ENCODE measurements around the gene PI4KB. TPM values are rescaled to one million over a fixed set of nuclear protein-coding genes. Genes with fewer than 3 reads are reported as not detected.

The PI4KB gene
- polyA plus RNA-seq, 1 of the 3 experiments (the other 2 are of a cell fraction): 62.9 TPM

- TF ChIP-seq MXI1 (IDR thresholded peaks at IDR 0.05; ENCODE audit: low read depth, low read length) (no peak), ELF1 (IDR thresholded peaks at IDR 0.05) (no peak)
- TF ChIP-seq, protein P1, sequence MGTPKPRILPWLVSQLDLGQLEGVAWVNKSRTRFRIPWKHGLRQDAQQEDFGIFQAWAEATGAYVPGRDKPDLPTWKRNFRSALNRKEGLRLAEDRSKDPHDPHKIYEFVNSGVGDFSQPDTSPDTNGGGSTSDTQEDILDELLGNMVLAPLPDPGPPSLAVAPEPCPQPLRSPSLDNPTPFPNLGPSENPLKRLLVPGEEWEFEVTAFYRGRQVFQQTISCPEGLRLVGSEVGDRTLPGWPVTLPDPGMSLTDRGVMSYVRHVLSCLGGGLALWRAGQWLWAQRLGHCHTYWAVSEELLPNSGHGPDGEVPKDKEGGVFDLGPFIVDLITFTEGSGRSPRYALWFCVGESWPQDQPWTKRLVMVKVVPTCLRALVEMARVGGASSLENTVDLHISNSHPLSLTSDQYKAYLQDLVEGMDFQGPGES (IDR thresholded peaks at IDR 0.05; ENCODE audit: low read depth, low read length): no peak
- TF ChIP-seq, protein P2, sequence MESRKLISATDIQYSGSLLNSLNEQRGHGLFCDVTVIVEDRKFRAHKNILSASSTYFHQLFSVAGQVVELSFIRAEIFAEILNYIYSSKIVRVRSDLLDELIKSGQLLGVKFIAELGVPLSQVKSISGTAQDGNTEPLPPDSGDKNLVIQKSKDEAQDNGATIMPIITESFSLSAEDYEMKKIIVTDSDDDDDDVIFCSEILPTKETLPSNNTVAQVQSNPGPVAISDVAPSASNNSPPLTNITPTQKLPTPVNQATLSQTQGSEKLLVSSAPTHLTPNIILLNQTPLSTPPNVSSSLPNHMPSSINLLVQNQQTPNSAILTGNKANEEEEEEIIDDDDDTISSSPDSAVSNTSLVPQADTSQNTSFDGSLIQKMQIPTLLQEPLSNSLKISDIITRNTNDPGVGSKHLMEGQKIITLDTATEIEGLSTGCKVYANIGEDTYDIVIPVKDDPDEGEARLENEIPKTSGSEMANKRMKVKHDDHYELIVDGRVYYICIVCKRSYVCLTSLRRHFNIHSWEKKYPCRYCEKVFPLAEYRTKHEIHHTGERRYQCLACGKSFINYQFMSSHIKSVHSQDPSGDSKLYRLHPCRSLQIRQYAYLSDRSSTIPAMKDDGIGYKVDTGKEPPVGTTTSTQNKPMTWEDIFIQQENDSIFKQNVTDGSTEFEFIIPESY (IDR thresholded peaks at IDR 0.05; ENCODE audit: borderline replicate concordance, low read depth): no peak
- Histone ChIP-seq H4K20me1 (ENCODE audit: insufficient read depth) (no peaks in the 10 kb centered on the region), H2AFZ (ENCODE audit: low read depth) (no peak overlapping the region), H3K4me2 (no peak overlapping the region), H3K36me3 (replicated peaks in 1 of 2; ENCODE audit: control insufficient read depth in 1 of 2, insufficient read depth in 2 of 2, low read length in 1 of 2) (peaks cover 6 to 34% of the 10 kb centered on the region in 2 experiments), H3K9me3 (no peaks in the 10 kb centered on the region), H3K9me2 (no peaks in the 10 kb centered on the region), H3K27me3 (ENCODE audit: insufficient read depth) (no peaks in the 10 kb centered on the region), H3K27ac (ENCODE audit: low read depth in 2 of 2, low read length in 1 of 2) (no peak overlapping the region), H3K4me1 (ENCODE audit: control insufficient read depth in 1 of 2, insufficient read depth in 2 of 2, low read depth in 1 of 2, low read length in 1 of 2) (peaks cover 8 to 13% of the 10 kb centered on the region in 2 experiments; a peak in 2 of 4 replicates), H3K79me2 (ENCODE audit: insufficient read depth) (peaks cover 7% of the 10 kb centered on the region), H3K4me3 (ENCODE audit: low read depth in 2 of 2, low read length in 1 of 2) (no peak overlapping the region), H3K9ac (no peak overlapping the region), H3F3A (replicated peaks; ENCODE audit: insufficient read depth) (peaks cover 11% of the 10 kb centered on the region)
- WGBS (ENCODE audit: low lambda C conversion rate): 78% methylated on average over 9 of the region's 9 CpGs
- ChIA-PET POLR2A (no interaction called here), CTCF (interaction anchor here (0.7 to 11.2 kb wide), 4 partner anchors 18 to 78 kb away, joined by 3 to 309 read pairs (median 72); partner anchors contain the start of gene PI4KB)
- DNase-seq: no peak
These were observed 16.4 kb upstream of the PI4KB start for GRCh38 chr1:151343587-151343986.

DNA sequence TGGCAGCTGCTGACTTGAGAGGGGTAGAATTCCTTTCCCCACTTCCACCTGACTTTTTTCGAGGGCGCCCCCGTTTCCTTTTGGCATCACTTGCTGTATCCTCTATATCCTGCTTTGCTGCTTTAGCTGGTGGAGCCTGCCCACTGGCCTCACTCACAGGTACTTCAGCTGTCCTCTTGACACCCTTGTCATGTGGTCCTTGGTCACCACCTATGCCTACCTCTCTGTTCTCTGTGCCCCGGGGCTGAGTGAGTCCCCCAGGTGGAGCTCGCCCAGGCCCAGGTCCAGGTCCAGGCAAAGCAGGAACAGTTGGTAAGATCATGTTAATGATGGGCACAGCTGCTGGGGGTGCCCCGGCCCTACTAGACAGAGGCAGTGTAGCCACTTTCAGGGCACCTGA is 15.4 kb upstream of the PI4KB start:
- ChIA-PET POLR2A (no interaction called here), CTCF (interaction anchor here (1.2 to 11.2 kb wide), 3 partner anchors 17 to 56 kb away, joined by 3 to 309 read pairs (median 142); partner anchors contain the start of gene PI4KB)
- DNase-seq: no peak
- Histone ChIP-seq H3K27me3 (ENCODE audit: insufficient read depth) (no peaks in the 10 kb centered on the region), H4K20me1 (ENCODE audit: insufficient read depth) (no peaks in the 10 kb centered on the region), H3K4me1 (ENCODE audit: control insufficient read depth in 1 of 2, insufficient read depth in 2 of 2, low read depth in 1 of 2, low read length in 1 of 2) (peaks cover 8 to 10% of the 10 kb centered on the region in 2 experiments; a peak in 2 of 4 replicates), H3K9ac (no peak overlapping the region), H3K27ac (ENCODE audit: low read depth in 2 of 2, low read length in 1 of 2) (no peak overlapping the region), H2AFZ (ENCODE audit: low read depth) (no peak overlapping the region), H3K4me2 (no peak overlapping the region), H3K79me2 (ENCODE audit: insufficient read depth) (peaks cover 7% of the 10 kb centered on the region), H3K9me2 (no peaks in the 10 kb centered on the region), H3K36me3 (replicated peaks in 1 of 2; ENCODE audit: control insufficient read depth in 1 of 2, insufficient read depth in 2 of 2, low read length in 1 of 2) (peaks cover 6 to 34% of the 10 kb centered on the region in 2 experiments), H3K4me3 (ENCODE audit: low read depth in 2 of 2, low read length in 1 of 2) (no peak overlapping the region), H3F3A (replicated peaks; ENCODE audit: insufficient read depth) (peaks cover 11% of the 10 kb centered on the region), H3K9me3 (no peaks in the 10 kb centered on the region)
- WGBS (ENCODE audit: low lambda C conversion rate): 83% methylated on average over 5 of the region's 6 CpGs
- TF ChIP-seq, protein P3, sequence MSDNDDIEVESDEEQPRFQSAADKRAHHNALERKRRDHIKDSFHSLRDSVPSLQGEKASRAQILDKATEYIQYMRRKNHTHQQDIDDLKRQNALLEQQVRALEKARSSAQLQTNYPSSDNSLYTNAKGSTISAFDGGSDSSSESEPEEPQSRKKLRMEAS (IDR thresholded peaks at IDR 0.05; ENCODE audit: low read depth): no peak
- TF ChIP-seq SIN3A (IDR thresholded peaks at IDR 0.05; ENCODE audit: borderline replicate concordance, low read depth, low read length) (no peak), GATA2 (CRISPR knock-in tag; IDR thresholded peaks at IDR 0.05) (no peak), SMC3 (IDR thresholded peaks at IDR 0.05; ENCODE audit: low read depth, low read length) (no peak), EP300 (IDR thresholded peaks at IDR 0.05; ENCODE audit: borderline replicate concordance in 1 of 2, low read depth in 1 of 2, low read length in 1 of 2) (no peak), ELF1 (IDR thresholded peaks at IDR 0.05) (no peak), JUND (IDR thresholded peaks at IDR 0.05) (no peak), MXI1 (IDR thresholded peaks at IDR 0.05; ENCODE audit: low read depth, low read length) (no peak), NRF1 (IDR thresholded peaks at IDR 0.05; ENCODE audit: low read depth, low read length) (no peak), TEAD4 (IDR thresholded peaks at IDR 0.05; ENCODE audit: borderline replicate concordance, insufficient read depth) (no peak), RCOR1 (IDR thresholded peaks at IDR 0.05; ENCODE audit: low read length) (no peak), FOXJ3 (CRISPR knock-in tag; IDR thresholded peaks at IDR 0.05) (no peak), GABPA (IDR thresholded peaks at IDR 0.05; ENCODE audit: low read depth) (no peak)
- TF ChIP-seq, protein P4, sequence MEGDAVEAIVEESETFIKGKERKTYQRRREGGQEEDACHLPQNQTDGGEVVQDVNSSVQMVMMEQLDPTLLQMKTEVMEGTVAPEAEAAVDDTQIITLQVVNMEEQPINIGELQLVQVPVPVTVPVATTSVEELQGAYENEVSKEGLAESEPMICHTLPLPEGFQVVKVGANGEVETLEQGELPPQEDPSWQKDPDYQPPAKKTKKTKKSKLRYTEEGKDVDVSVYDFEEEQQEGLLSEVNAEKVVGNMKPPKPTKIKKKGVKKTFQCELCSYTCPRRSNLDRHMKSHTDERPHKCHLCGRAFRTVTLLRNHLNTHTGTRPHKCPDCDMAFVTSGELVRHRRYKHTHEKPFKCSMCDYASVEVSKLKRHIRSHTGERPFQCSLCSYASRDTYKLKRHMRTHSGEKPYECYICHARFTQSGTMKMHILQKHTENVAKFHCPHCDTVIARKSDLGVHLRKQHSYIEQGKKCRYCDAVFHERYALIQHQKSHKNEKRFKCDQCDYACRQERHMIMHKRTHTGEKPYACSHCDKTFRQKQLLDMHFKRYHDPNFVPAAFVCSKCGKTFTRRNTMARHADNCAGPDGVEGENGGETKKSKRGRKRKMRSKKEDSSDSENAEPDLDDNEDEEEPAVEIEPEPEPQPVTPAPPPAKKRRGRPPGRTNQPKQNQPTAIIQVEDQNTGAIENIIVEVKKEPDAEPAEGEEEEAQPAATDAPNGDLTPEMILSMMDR (IDR thresholded peaks at IDR 0.05): no peak
- TF ChIP-seq, protein P1 (IDR thresholded peaks at IDR 0.05; ENCODE audit: low read depth, low read length): no peak
- TF ChIP-seq, protein P2 (IDR thresholded peaks at IDR 0.05; ENCODE audit: borderline replicate concordance, low read depth): no peak
